GM19395 (cell line): ENCODE measurements around the gene FAM120C.

Source experiments
- ATAC-seq: cut with Tn5 transposase; IDR thresholded peaks from one replicate; pipeline ENCODE4 v1.9.1; 2021; ENCODE audit warnings: mild to moderate bottlenecking, moderate library complexity; ENCODE audit not compliant: unreplicated experiment

FAM120C gene, protein sequence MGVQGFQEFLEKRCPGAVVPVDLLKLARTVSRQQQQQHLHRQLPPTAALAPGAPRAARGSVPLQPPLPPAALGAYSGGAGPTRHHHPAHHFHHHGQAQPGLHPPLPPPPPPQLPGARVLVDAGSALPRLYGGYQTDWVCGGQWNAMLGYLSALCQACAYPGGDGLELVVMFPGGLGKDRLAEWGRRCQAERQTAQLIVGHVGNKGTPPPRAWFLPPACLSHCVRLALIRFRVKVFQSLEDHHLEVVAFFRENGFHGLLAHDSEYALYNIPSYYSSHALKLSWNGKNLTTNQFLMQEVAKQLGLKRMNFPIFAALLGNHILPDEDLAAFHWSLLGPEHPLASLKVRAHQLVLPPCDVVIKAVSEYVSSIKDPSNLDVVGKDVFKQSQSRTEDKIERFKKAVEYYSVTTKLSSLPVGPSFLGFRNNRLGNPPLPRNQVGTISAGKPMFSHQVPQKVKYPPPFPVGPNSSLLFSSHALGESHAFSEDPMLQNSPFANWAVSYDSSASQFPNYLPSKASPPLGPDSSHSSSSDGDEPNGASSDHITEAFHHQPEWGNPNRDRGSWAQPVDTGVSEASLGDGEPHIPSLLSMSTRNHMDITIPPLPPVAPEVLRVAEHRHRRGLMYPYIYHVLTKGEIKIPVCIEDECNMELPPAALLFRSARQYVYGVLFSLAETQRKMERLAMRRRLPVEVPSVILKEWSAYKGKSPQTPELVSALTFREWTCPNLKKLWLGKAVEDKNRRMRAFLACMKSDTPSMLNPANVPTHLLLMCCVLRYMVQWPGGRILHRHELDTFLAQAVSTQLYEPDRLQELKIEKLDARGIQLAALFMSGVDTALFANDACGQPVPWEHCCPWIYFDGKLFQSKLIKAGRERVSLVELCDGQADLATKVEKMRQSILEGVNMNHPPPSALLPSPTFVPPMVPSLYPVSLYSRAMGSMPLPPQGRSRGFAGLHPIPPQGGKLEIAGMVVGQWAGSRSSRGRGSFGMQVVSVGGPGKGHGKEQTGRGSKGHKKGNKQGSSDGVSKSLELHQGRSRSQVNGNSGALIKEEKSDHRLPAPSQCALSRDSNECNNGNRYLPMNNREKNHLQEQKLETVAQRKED

DNA sequence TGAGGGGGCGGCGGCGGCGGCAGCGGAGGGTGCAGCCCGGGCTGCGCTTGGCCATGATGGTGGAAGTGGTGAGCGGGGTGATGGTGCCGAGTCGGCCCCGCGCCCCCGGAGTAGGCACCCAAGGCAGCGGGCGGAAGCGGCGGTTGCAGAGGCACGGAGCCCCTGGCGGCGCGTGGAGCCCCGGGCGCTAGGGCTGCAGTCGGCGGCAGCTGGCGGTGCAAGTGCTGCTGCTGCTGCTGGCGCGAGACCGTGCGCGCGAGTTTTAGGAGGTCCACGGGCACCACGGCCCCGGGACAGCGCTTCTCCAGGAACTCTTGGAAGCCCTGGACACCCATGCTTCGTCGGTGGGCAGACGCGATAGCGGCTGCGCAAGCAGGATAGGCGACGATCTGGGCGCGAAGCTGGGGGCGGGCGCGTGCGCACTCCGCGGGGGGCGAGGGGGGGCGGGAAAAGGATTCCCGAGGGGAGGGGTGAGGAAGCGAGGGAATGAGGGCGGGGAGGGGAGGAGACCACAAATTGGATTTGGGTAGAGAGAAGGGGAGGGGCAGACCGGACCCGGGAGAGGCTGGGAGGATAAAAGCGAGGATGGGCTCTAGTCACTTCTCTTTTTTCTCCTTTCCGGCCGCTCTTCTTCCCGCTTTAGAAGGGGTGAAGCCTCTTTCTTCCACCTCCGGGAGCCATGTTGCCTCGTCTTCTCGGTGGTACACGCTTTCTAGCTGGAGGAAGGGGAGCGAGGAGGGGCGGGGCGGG, at the start of gene FAM120C:
Gene FAM120C, minus strand, starts transcription at position 391 of the 750 bp plus-strand sequence. Its CDS starts 56 bp downstream, at position 335.
- ATAC-seq, result peak; percentile 73

DNA sequence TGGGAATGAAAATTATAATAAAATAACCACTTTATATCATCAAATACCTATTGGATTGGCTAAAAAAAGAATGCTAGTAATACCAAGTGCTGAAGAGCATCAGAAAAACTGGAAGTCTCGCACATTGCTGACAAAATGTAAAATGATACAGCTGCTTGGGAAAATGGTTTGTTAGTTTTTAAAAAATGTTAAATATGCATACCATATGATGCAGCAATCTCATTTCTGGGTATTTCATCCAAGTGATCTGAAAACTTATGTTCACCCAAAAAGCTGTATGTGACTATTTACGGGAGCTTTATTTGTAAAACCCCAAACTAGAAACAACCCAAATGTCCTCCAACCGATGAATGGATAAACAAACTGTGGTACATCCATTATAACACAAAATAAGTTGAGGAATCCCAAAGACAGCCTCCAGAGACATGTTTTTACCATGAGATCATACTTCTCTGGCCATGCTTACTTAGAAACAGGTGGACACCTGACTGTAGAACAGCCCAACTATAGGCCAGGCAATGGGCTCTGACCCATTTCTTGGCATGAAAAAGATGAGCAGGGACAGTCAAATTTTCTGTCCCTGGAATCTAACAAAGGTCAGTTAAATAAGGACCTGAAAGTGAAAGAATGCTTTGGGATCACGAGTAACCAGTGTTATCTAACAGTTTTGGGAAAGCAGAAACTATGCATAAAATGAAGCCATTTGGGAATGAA, 47.5 kb upstream of the FAM120C start:
- ATAC-seq, result no peak

GRCh38 chrX:54223581-54223980, 40.5 kb upstream of the FAM120C start:
- no peak for ATAC-seq

GRCh38 chrX:54213603-54214002, 30.5 kb upstream of the FAM120C start:
- no peak for ATAC-seq

GRCh38 chrX:54208531-54208930, 25.5 kb upstream of the FAM120C start:
- no peak for ATAC-seq

- ATAC-seq, result no peak
Measured at GRCh38 chrX:54198262-54198661, 15.2 kb upstream of the FAM120C start.

- ATAC-seq, result no peak
Measured at GRCh38 chrX:54194982-54195588, 12.0 kb upstream of the FAM120C start.

DNA sequence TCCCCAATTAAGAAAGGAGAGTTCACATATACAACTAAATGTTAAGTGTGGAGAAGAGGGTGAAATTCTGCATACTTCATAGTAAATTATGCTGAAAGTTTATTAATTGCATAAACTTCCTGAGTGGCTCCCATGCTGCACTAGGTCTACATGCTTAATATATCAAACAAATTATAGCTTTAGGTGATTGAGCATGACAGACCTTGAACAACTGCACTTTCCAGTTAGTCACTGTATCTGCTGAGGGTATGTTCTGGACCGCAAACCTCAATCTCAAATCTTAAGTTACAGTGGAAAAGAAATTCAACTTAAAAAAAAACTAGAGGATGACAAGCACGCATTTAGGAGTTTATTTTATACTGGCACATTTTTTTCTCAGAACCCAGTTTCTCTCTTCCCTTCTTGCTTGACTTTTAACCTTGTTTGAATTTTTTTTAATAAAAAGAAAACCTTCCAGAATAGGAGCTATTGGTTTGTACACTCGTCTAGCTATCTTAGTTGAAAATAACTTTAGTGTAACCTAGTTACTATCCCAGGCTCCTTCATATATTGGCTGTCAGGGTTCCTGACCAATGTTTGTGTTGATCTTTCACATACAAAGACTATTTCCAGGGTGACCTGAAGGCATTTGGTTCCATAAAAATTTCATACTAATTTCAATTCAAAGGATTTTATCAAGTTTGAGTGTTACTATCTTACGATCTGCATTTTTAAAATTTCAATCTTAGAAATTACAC, 10.2 kb upstream of the FAM120C start:
- no peak for ATAC-seq

DNA sequence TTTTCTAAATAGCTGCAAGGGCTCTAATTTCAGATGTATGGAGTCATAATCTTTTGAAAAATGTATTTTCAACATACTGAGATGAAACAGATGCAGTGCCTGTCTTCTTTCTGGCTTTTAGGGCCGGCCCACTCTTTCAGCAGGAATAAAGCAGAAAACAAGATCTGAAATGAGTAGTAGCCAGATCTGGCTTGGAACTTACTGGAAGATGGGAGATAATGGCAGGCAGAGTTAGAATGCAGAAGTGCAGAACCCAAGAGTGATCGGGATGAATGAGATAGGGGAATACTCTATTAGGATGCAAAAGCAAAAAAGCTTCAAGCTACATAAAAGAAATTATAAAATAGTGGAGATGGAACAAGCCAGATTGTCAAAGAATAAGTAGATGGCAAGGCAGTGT, 1.4 kb upstream of the FAM120C start:
- no peak for ATAC-seq

DNA sequence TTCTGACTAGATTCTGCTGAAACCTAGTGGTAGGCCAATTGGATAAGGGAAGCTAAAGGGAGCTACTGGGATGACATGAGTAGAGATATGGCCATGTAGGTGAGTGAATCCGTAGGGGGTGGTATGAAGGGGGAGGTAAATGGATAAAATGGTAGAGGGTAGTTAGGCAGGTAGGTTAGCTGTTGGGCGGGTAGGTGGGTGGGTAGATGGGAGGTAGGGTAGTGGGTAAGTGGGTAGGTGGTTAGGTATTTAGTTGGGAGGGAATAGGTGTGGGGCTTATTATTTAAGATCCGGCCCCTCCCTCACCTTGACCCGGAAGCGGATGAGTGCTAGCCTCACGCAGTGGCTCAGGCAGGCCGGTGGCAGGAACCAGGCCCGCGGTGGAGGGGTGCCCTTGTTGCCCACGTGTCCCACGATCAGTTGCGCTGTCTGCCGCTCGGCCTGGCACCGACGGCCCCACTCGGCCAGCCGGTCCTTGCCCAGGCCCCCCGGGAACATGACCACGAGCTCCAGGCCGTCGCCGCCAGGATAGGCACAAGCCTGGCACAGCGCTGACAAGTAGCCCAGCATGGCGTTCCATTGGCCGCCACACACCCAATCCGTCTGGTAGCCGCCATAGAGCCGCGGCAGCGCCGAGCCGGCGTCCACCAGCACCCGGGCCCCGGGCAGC, 725 bp downstream of the FAM120C start:
- peak; percentile 57 for ATAC-seq

DNA sequence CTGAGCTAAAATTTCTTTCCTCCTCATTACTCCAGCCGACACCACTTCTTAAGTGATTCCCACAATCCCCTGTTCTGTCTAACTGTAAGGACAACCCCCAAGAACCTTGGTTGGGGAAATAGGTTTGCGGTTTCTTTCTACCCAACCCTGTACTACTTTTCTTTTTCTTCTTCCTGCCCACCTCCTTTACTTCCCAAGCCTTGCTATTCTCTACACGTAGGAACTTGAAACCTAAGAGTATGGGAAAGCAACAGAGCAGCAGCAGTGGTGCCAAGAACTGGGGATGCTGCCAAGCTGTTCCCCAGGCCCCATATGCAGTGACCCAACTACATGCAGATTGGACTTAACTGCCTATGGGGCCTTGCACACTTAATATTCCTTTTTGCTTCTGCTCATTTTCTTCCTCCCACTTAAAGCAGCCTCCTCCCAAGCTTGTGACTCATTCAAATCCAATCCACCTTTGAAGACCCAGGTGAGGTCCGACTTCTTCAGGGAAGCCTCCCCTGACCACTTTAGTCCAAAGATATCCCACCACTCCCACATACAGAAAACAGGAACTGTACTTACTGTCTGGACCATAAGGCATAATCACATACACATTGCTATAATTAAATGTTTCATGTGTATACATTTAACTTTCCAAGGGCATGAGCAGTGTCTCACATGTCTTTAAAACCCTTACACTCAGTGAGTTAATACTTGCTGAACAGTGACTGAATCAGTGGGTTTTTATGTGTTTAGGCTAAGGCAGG, 1.7 kb downstream of the FAM120C start:
- ATAC-seq, result no peak

DNA sequence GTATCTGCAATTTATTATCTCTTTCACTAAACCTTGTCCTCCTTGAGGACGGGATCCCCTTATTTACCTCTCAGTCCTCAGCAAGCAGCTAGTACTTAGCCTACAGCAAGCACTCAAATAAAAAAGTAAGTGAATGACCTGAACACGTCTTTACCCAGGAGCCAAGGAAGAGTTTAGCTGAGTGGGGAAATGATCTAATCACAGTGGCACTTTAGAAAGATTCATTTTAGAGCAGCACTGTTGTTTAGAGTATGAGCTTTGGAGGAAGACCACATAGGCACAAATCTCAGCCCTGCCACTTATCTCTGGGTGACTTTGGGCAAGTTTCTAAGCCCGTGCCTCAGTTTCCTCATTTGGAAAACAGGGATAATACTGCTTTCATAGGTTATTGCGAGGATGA, 2.7 kb downstream of the FAM120C start:
- no peak for ATAC-seq

DNA sequence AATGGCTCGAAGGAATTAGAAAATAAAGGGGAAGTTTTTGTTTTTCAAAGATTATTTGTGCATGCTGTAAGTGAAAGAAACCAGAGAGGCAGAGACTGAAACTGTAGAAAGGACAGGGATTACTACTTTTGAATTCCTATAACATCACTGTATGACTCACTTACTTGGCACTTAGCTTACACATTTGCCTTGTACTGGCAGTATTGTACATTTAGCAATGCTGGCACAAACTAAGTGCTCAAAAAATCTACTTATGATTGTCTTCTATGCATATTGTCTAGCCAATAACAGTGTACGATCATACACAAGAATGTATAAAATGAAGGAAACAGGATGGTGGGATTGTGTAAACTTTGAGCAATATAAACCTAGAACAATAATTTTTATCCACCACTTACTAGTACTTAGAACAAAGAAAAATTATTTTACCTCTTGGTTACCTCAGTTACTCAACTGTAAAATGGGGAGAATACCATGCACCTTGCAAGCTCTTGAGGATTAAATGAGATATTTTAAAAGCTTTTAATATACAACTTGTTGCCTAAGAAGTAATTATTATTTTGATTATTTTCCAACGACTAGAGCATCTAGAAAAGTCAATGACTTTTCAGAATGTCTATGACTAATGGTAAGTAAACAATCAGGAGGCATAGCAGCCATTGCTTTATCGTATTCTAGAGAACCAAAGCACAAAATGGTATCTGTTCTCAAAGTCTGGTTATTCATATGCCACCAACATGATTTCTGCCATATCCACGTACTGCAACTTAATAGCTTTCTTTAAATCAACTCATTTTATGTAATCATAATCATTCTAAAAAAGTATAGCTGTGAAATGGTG, 4.7 kb downstream of the FAM120C start:
- ATAC-seq, result no peak

- ATAC-seq, result no peak
Measured at GRCh38 chrX:54177306-54177705, 5.7 kb downstream of the FAM120C start.

- ATAC-seq, result no peak
Measured at GRCh38 chrX:54173791-54174190, 9.3 kb downstream of the FAM120C start.

DNA sequence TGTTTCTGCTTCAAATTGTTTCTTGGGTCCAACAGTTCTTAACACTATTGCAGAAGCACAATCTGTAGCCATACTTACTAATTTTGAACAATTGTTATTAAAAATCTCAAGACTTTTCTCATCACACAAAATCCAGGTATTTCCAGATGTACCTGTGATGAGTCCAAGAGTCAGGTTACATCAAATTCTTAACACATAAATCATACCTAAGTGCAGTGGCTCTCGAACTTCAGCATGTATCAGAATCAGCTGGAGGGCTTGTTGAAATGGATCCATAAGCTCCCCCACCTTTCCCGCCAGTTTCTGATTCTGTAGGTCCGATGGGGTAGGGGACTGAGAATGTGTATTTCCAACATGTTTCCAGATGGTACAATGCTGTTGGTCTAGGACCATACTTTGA, 10.6 kb downstream of the FAM120C start:
- ATAC-seq, result no peak
